Activated naive CD4-positive, alpha-beta T cell treated with anti-CD3 and anti-CD28 coated beads, Interleukin-2, amount 50 U/mL, for 72 hours (primary cell): ENCODE results near the gene DDX17. TPM values are rescaled to one million over a fixed set of nuclear protein-coding genes. Genes with fewer than 3 reads are reported as not detected.

Experiments used
- ATAC-seq, 2 donors: fragments of 150-1000 bp; cut with Tn5 transposase; 2 replicates each; pipeline ENCODE4 v1.10.0; 2021; ENCODE audit warnings: mild to moderate bottlenecking in 2 of 2, moderate library complexity in 2 of 2
- DNase-seq, 2 donors: peaks; one replicate each; pipeline ENCODE4 v3.0.0; 2021 to 2022; ENCODE audit warnings: low spot score in 2 of 2
- H3K27ac Mint-ChIP-seq, 2 donors: one replicate each; pipeline ENCODE4 v1.8.0; 2022; ENCODE audit warnings: mild to moderate bottlenecking in 2 of 2, mixed read lengths in 2 of 2
- H3K36me3 Mint-ChIP-seq, 2 donors: one replicate each; pipeline ENCODE4 v1.8.0; 2022; ENCODE audit warnings: mixed read lengths in 2 of 2
- H3K9me3 Mint-ChIP-seq, 2 donors: one replicate each; pipeline ENCODE4 v1.8.0; 2022; ENCODE audit warnings: mixed read lengths in 2 of 2
- total RNA-seq, 2 donors: library from RNA; stranded (reverse); gene quantifications; one replicate each; pipeline ENCODE4 v1.2.3, GENCODE V29; 2022

DDX17 gene
- total RNA-seq, 2 donors from 2014 or later = 382 to 415 TPM

- H3K9me3 Mint-ChIP-seq = no peaks in the 10 kb centered on the region
- no peak for ATAC-seq
- H3K36me3 Mint-ChIP-seq = peaks cover 0 to 5% of the 10 kb centered on the region in 2 donors
- DNase-seq = no peak
- no peak overlapping the region for H3K27ac Mint-ChIP-seq
Observed at GRCh38 chr22:38460426-38460840, 45.7 kb downstream of the DDX17 start.

- ATAC-seq (no peak), DNase-seq (no peak)
- Mint-ChIP-seq H3K9me3 (no peaks in the 10 kb centered on the region), H3K36me3 (peaks cover 0 to 5% of the 10 kb centered on the region in 2 donors), H3K27ac (no peak overlapping the region)
Observed at GRCh38 chr22:38456841-38457699, 49.0 kb downstream of the DDX17 start.

DNA sequence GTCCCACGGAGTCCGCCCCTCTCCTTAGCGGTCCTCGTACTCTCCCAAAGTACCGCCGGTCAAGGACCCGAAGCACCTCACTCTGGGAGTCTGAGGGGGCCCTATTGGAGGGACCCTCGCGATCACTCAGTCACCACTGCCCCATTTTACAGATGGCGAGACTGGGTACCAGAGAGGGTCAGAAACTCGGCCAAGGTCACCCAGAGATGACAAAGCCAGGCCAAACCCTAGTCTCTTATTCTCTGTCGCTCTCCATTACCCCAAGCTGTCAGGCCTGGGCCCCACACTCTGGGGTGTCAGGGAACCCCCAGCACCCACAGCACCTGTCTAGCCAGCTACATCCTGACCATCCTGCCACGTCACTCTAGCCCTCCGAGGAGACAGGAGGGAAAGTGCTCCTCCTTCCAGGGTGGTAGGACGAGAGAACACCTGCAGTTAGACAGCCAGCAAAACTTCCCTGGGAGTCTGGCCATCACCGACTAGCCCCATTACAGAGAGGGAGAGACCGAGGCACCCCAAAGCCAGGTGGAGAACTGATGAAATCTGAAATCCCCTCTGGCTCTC, 49.8 kb downstream of the DDX17 start:
- Mint-ChIP-seq H3K9me3 (no peaks in the 10 kb centered on the region), H3K27ac (no peak overlapping the region), H3K36me3 (peaks cover 0 to 5% of the 10 kb centered on the region in 2 donors)
- ATAC-seq (no peak), DNase-seq (no peak)

- Mint-ChIP-seq H3K9me3 (no peaks in the 10 kb centered on the region), H3K36me3 (peaks cover 0 to 5% of the 10 kb centered on the region in 2 donors), H3K27ac (no peak overlapping the region)
- ATAC-seq (peak in 1 of 2 donors; percentile 29), DNase-seq (peak in 1 of 2 donors; percentile 34)
Observed at GRCh38 chr22:38455530-38456271, 50.4 kb downstream of the DDX17 start.

- ATAC-seq = peak in 1 of 2 donors; percentile 9
- Mint-ChIP-seq H3K27ac (no peak within 1 kb of the TSS), H3K9me3 (no peaks in the 10 kb centered on the region)
Observed at GRCh38 chr22:38455076-38455529, 51.0 kb downstream of the DDX17 start, which contains the start of gene KCNJ4. TSS of gene KCNJ4 (minus strand) at chr22:38455199. CDS start at chr22:38428132, 27,067 bp downstream.

GRCh38 chr22:38454353-38455075, 51.6 kb downstream of the DDX17 start:
- Mint-ChIP-seq H3K9me3 (no peaks in the 10 kb centered on the region), H3K36me3 (peaks cover 0 to 5% of the 10 kb centered on the region in 2 donors), H3K27ac (no peak overlapping the region)
- ATAC-seq = peak in 1 of 2 donors; percentile 36
- no peak for DNase-seq

More at GRCh38 chr22:38455076-38455529, 51.0 kb downstream of the DDX17 start, which contains the start of gene KCNJ4:
- no peak for DNase-seq
- H3K36me3 Mint-ChIP-seq = peaks cover 0 to 5% of the 10 kb centered on the region in 2 donors

- Mint-ChIP-seq H3K9me3 (no peaks in the 10 kb centered on the region), H3K27ac (no peak overlapping the region), H3K36me3 (peaks cover 0 to 5% of the 10 kb centered on the region in 2 donors)
- DNase-seq (no peak), ATAC-seq (no peak)
Observed at GRCh38 chr22:38453996-38454352, 52.1 kb downstream of the DDX17 start.

DNA sequence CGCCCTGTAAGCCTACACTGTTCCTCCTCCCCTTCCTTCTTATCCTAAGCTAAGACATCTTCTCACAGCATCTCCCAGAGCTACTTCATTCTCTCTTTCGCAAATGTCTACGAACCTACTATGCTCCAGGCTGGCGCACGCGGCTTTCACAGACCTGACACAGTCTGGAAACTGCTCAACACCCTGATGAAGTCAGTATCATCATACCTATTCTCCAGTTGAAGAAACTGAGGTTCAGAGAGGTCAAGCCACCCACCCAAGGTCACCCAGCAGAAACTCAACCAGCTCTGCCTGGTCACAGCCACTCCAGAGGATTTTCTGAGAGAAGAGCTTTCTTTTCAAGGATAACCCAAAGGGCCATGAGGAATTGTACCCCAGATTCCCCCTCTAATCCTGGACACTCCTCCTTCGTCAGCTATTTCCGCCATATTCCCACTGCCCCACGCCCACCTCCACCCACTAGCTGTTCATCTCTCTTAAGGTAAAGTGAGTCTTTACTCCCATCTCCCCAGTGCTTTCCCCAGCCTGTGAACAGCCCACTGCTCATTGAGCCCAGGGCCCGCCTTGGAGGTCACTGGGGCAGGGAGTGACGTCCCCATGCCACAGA, 52.9 kb downstream of the DDX17 start:
- ATAC-seq = no peak
- H3K9me3 Mint-ChIP-seq = no peaks in the 10 kb centered on the region

GRCh38 chr22:38452373-38453065, 53.6 kb downstream of the DDX17 start:
- Mint-ChIP-seq H3K9me3 (no peaks in the 10 kb centered on the region), H3K27ac (no peak overlapping the region), H3K36me3 (peaks cover 0 to 5% of the 10 kb centered on the region in 2 donors)
- no peak for ATAC-seq
- DNase-seq = no peak

More for the DNA sequence above, 52.9 kb downstream of the DDX17 start:
- Mint-ChIP-seq H3K27ac (no peak overlapping the region), H3K36me3 (peaks cover 0 to 5% of the 10 kb centered on the region in 2 donors)
- no peak for DNase-seq

DNA sequence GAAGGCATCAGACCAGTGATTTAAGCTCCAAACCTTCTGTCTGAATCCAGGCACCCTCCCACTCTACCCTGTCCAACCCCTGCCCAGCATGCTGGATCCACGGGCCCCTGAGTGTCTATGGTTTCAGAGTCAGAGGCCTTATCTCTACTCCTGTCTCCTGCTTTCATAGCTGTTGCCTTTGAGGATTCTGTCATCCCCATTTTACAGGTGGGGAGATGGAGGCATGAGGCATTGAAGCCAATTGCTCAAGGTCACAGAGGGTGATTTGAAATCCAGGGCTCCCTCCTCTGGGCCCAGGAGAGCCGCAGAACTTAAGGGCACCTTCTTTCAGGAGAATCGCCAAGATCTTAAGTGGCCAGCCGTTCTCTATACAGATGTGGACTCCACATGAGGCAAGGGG, 54.2 kb downstream of the DDX17 start:
- Mint-ChIP-seq H3K36me3 (peaks cover 0 to under 1% of the 10 kb centered on the region in 2 donors), H3K27ac (no peak overlapping the region)
- no peak for ATAC-seq

DNA sequence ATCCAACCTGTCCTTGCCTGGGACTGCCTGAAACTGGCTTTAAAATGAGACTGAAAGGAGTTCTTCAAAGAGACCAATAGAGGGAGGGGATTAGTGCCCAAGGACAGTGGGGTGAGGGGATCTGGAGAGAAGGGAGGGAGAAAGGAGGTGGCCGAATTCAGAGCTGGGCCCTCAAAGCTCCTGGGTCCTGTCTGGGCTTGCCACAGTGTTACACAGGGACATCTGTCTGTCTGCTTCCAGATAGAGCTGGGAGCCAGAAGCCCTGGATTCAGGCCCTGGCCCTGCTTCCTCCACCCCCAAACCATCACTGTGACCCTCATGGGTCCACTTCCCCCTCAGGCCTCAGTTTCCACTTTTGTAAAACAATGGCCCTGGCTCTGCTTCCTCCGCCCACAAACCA, 54.7 kb downstream of the DDX17 start:
- no peaks in the 10 kb centered on the region for H3K9me3 Mint-ChIP-seq
- no peaks in the 10 kb centered on the region for H3K36me3 Mint-ChIP-seq
- ATAC-seq = no peak
- no peak for DNase-seq
- no peak overlapping the region for H3K27ac Mint-ChIP-seq

More for the DNA sequence above, 54.2 kb downstream of the DDX17 start:
- H3K9me3 Mint-ChIP-seq = no peaks in the 10 kb centered on the region
- no peak for DNase-seq

- ATAC-seq (no peak), DNase-seq (no peak)
- no peaks in the 10 kb centered on the region for H3K36me3 Mint-ChIP-seq
- H3K27ac Mint-ChIP-seq = no peak overlapping the region
- no peaks in the 10 kb centered on the region for H3K9me3 Mint-ChIP-seq
Observed at GRCh38 chr22:38450234-38450797, 55.8 kb downstream of the DDX17 start.

DNA sequence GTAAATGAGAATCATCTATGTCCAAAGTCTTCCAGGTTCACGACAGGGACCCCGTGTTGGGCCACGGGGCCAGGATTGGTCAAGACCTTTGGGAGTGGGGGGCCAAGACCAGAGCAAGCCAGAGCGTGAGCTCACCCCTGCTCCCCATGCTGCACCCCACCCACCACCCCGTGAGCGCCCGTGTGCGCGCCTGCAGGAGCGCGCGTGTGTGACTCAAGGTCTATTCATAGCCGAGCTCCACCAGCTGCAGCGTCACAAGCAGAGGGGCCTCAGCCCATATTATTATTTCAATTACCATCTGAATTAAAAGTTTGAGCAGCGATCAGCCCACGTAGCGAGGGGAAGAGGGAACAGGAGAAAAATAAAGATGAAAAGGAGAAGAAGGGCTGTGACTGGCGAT, 56.3 kb downstream of the DDX17 start:
- DNase-seq (no peak), ATAC-seq (no peak)
- Mint-ChIP-seq H3K27ac (no peak overlapping the region), H3K9me3 (no peaks in the 10 kb centered on the region), H3K36me3 (no peaks in the 10 kb centered on the region)

- Mint-ChIP-seq H3K36me3 (no peaks in the 10 kb centered on the region), H3K9me3 (no peaks in the 10 kb centered on the region)
Observed at GRCh38 chr22:38448945-38449745, 57.0 kb downstream of the DDX17 start.

More at GRCh38 chr22:38448945-38449745, 57.0 kb downstream of the DDX17 start:
- no peak overlapping the region for H3K27ac Mint-ChIP-seq
- ATAC-seq (no peak), DNase-seq (no peak)
